Endothelial cell of umbilical vein (primary cell): ENCODE measurements around the gene RBM4B. TPM values are rescaled to one million over a fixed set of nuclear protein-coding genes. Genes with fewer than 3 reads are reported as not detected.

Experiments
- BruUV-seq: library from RNA; stranded (reverse); fragments of 400-500 nt; replicated peaks from 2 replicates; lab custom pipeline; 2021; lab: Mats Ljungman, UMichigan
- CTCF ChIA-PET: fragments of 300-600, 350-600 bp; sonication (Branson Sonifier 250); formaldehyde crosslinking; loops from one replicate; lab custom pipeline; 2021; ENCODE audit warnings: antibody characterized with exemption, inconsistent platforms; lab: Charles Lee
- POLR2A ChIA-PET: fragments of 300-600, 350-600 bp; sonication (Branson Sonifier 250); formaldehyde crosslinking; loops from one replicate; lab custom pipeline; 2021; ENCODE audit warnings: antibody characterized with exemption, inconsistent platforms; lab: Charles Lee
- DNase-seq: peaks from one replicate; pipeline ENCODE4 v3.0.0-alpha.2; 2011; ENCODE audit warnings: low read depth, low spot score
- FAIRE-seq: peaks from 2 replicates; lab custom pipeline; 2011; peaks lifted over from hg19 to GRCh38; lab: Jason Lieb, UNC
- H2AFZ ChIP-seq: 2 replicates; pipeline ENCODE4 v1.6.0; 2012; ENCODE audit warnings: low read depth, low read length, control low read depth, inconsistent platforms
- H3K27ac ChIP-seq: 2 replicates; pipeline ENCODE4 v1.5.1; 2011; ENCODE audit warnings: low read depth, mild to moderate bottlenecking, control low read depth, low read length, moderate library complexity; ENCODE audit not compliant: insufficient read depth
- H3K27me3 ChIP-seq, 2 experiments: 2 replicates each; pipeline versions ENCODE4 v1.6.0 to v1.6.1; 2011; ENCODE audit warnings: low read length in 2 of 2, mixed read lengths in 1 of 2; ENCODE audit not compliant: control insufficient read depth in 2 of 2, insufficient read depth in 2 of 2
- H3K36me3 ChIP-seq, 2 experiments: 2 replicates in 1 of 2; 3 replicates in 1 of 2; pipeline ENCODE4 v1.5.1; 2011; ENCODE audit warnings: low read length in 2 of 2, mild to moderate bottlenecking in 1 of 2, moderate library complexity in 1 of 2; ENCODE audit not compliant: control insufficient read depth in 2 of 2, insufficient read depth in 2 of 2; ENCODE audit errors: extremely low read depth in 1 of 2
- H3K4me1 ChIP-seq: 3 replicates; pipeline ENCODE4 v1.5.1; 2011; ENCODE audit warnings: mild to moderate bottlenecking, low read length; ENCODE audit not compliant: control insufficient read depth, insufficient read depth; ENCODE audit errors: extremely low read depth
- H3K4me2 ChIP-seq: 2 replicates; pipeline ENCODE4 v1.6.1; 2011; ENCODE audit warnings: low read length, control low read depth, mixed read lengths; ENCODE audit not compliant: insufficient read depth
- H3K4me3 ChIP-seq, 3 experiments: fragments of 200-600 bp in 1 of 3; sonication (generic), shearing (Covaris generic) in 1 of 3; replicated peaks in 1 of 3; 2 replicates each; pipeline ENCODE4 v1.5.1; 2011 to 2016; ENCODE audit warnings: control low read depth in 3 of 3, low read length in 3 of 3, mild to moderate bottlenecking in 2 of 3, inconsistent platforms in 1 of 3, low read depth in 1 of 3, moderate library complexity in 1 of 3; ENCODE audit not compliant: insufficient read depth in 1 of 3
- H3K79me2 ChIP-seq: 2 replicates; pipeline ENCODE4 v1.6.0; 2012; ENCODE audit warnings: low read length, inconsistent platforms; ENCODE audit not compliant: control insufficient read depth, insufficient read depth
- H3K9ac ChIP-seq: replicated peaks from 2 replicates; pipeline ENCODE3; 2011; ENCODE audit warnings: low read length, control low read depth; ENCODE audit not compliant: insufficient read depth; ENCODE audit errors: extremely low read depth
- H3K9me1 ChIP-seq: replicated peaks from 3 replicates; pipeline ENCODE4 v1.6.0; 2011; ENCODE audit warnings: mild to moderate bottlenecking, low read length; ENCODE audit not compliant: control insufficient read depth, insufficient read depth; ENCODE audit errors: extremely low read depth
- H3K9me3 ChIP-seq: replicated peaks from 2 replicates; pipeline ENCODE4 v1.5.1; 2012; ENCODE audit warnings: low read length, inconsistent platforms; ENCODE audit not compliant: control insufficient read depth, insufficient read depth
- H4K20me1 ChIP-seq: replicated peaks from 2 replicates; pipeline ENCODE3; 2011; ENCODE audit warnings: mild to moderate bottlenecking, low read length; ENCODE audit not compliant: control insufficient read depth, insufficient read depth; ENCODE audit errors: extremely low read depth
- CTCF ChIP-seq, 2 donors: IDR thresholded peaks; 1 replicate in 1 of 2; 2 replicates in 1 of 2; pipeline ENCODE4 v1.5.1; 2011; ENCODE audit warnings: low read length in 2 of 2, mild to moderate bottlenecking in 2 of 2, moderate library complexity in 2 of 2, control low read depth in 1 of 2, inconsistent platforms in 1 of 2, low read depth in 1 of 2; ENCODE audit not compliant: insufficient read depth in 1 of 2; ENCODE audit errors: extremely low read depth in 1 of 2
- EZH2 ChIP-seq: IDR thresholded peaks from 2 replicates; pipeline ENCODE4 v1.6.1; 2012; ENCODE audit warnings: borderline replicate concordance, low read depth, mild to moderate bottlenecking, moderate library complexity, low read length, inconsistent platforms; ENCODE audit not compliant: severe bottlenecking
- FOS ChIP-seq: IDR thresholded peaks from 2 replicates; pipeline ENCODE4 v1.6.1; 2011; ENCODE audit warnings: mild to moderate bottlenecking, low read length, moderate library complexity, borderline replicate concordance; ENCODE audit not compliant: insufficient read depth
- GATA2 ChIP-seq: IDR thresholded peaks from 2 replicates; pipeline ENCODE4 v1.7.0; 2011; ENCODE audit warnings: low read depth, mild to moderate bottlenecking, moderate library complexity, mixed read lengths, low read length; ENCODE audit not compliant: insufficient read length, insufficient read depth
- JUN ChIP-seq: IDR thresholded peaks from 2 replicates; pipeline ENCODE4 v1.6.1; 2011; ENCODE audit warnings: borderline replicate concordance, low read depth; ENCODE audit not compliant: insufficient read length, insufficient read depth
- MAX ChIP-seq: IDR thresholded peaks from 2 replicates; pipeline ENCODE4 v1.6.1; 2011; ENCODE audit not compliant: insufficient read depth, insufficient read length
- MYC ChIP-seq: IDR thresholded peaks from one replicate; pipeline ENCODE4 v1.6.1; 2011; ENCODE audit warnings: mild to moderate bottlenecking, low read depth, low read length
- POLR2A ChIP-seq: IDR thresholded peaks from 2 replicates; pipeline ENCODE4 v1.6.1; 2012; ENCODE audit warnings: low read depth, mild to moderate bottlenecking, control low read depth, low read length
- POLR2AphosphoS5 ChIP-seq: IDR thresholded peaks from 2 replicates; pipeline ENCODE4 v1.6.1; 2012; ENCODE audit warnings: low read depth, mild to moderate bottlenecking, control low read depth, low read length, moderate library complexity; ENCODE audit not compliant: insufficient read depth
- dilution Hi-C: fragments of 300-500 bp; cut with MboI; formaldehyde crosslinking; loops from one replicate; pipeline ENCODE4 v1.15.0; 2019; ENCODE audit warnings: low sequenced_read_pairs; ENCODE audit not compliant: extremely low pct_ligation_motif_present
- intact Hi-C: fragments of 100-400 bp; cut with micrococcal nuclease; formaldehyde crosslinking; loops from one replicate; pipeline ENCODE4 v1.10.0; 2022
- polyA plus RNA-seq, 4 experiments: library from polyadenylated mRNA; depleted of rRNA in 3 of 4; stranded (reverse) in 3 of 4; unstranded in 1 of 4; fragments of >200 nt; gene quantifications; 2 replicates each; pipeline versions ENCODE4 v1.2.1 to v1.2.3, GENCODE V29; 2011 to 2012; ENCODE audit warnings: missing spikeins in 1 of 4
- total RNA-seq: library from RNA; stranded (reverse); gene quantifications from 2 replicates; pipeline ENCODE4 v1.2.3, GENCODE V29; 2021

RBM4B gene
- total and polyA plus RNA-seq, 2 donors (not counting 3 experiments of a cell fraction or from before 2014, with no cell fraction given): 22.2 to 31.2 TPM

- no peak for FAIRE-seq
- Histone ChIP-seq H3K4me1 (no peaks in the 10 kb centered on the region), H3K27ac (no peak overlapping the region), H3K9me3 (no peaks in the 10 kb centered on the region), H3K4me3 (no peak overlapping the region), H3K9me1 (no peaks in the 10 kb centered on the region), H3K79me2 (no peaks in the 10 kb centered on the region), H2AFZ (no peak overlapping the region), H3K27me3 (no peaks in the 10 kb centered on the region), H3K36me3 (no peaks in the 10 kb centered on the region), H3K4me2 (no peak overlapping the region), H3K9ac (no peak overlapping the region), H4K20me1 (no peaks in the 10 kb centered on the region)
- dilution Hi-C loops: no loop called here
- POLR2A ChIA-PET: no interaction called here
- no peak for DNase-seq
- TF ChIP-seq FOS (no peak), MAX (no peak), EZH2 (no peak), GATA2 (no peak), JUN (no peak), CTCF (IDR thresholded peaks at IDR 0.05; ENCODE audit: extremely low read depth in 1 of 2, insufficient read depth in 1 of 2, low read depth in 1 of 2, low read length in 2 of 2) (no peak), POLR2AphosphoS5 (no peak), POLR2A (no peak), MYC (no peak)
- intact Hi-C loops: loop anchor here (5.0 kb wide), 1 partner anchor 55 kb away; no protein-coding TSS in a partner anchor
- CTCF ChIA-PET: interaction anchor here (0.7 to 2.8 kb wide), 3 partner anchors 141 to 284 kb away, joined by 3 to 26 read pairs (median 10); no protein-coding TSS in a partner anchor
- BruUV-seq: no TSS peak
Observed at GRCh38 chr11:66692446-66692845, 14.8 kb upstream of the RBM4B start.
